ENCODE data around the gene ZYX. TPM values are rescaled to one million over a fixed set of nuclear protein-coding genes. Genes with fewer than 3 reads are reported as not detected.

ZYX gene
- total and polyA plus RNA-seq, 2 donors (not counting 1 experiment from before 2014, with no cell fraction given): 32.3 to 53.8 TPM

DNA sequence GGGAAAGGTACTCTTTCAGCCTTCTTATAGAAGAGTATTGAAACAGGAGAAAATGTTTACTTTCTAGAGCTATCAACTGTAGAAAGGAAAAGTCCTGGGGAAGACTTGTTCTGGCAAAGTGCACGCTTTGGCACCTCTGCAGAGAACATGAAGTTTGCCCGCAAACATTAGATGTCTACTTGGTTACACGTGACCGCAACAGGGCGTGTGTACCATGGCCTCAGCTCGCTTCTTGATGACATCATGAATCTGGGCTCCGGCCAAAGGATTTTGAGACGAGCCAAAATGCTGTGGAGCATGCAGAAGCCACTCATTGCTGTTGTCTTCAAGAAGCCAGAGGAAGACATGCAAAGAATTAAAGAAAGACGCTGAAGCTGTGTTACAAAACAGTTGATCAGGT lies 53.5 kb downstream of the ZYX start:
- no peak overlapping the region for H3K27ac ChIP-seq (ENCODE audit: low read length in 2 of 2)
- H3K9ac ChIP-seq (ENCODE audit: low read length): no peak overlapping the region
- Mint-ChIP-seq H3K27me3 (peaks cover 13% of the 10 kb centered on the region), H3K27ac (no peak overlapping the region), H3K9me3 (ENCODE audit: insufficient read depth) (no peaks in the 10 kb centered on the region), H3K4me3 (no peak overlapping the region), H3K4me1 (peaks cover 2% of the 10 kb centered on the region)
- no peak for ATAC-seq (ENCODE audit: low read depth)
- no peaks in the 10 kb centered on the region for H3K4me1 ChIP-seq (ENCODE audit: control insufficient read depth in 2 of 2, insufficient read depth in 2 of 2, low read length in 2 of 2)
- H3K79me2 ChIP-seq (ENCODE audit: control insufficient read depth, insufficient read depth, low read length): no peaks in the 10 kb centered on the region
- H2AFZ ChIP-seq (ENCODE audit: insufficient read depth, low read depth, low read length, poor library complexity, severe bottlenecking): no peak overlapping the region
- no peak overlapping the region for H3K4me2 ChIP-seq (replicated peaks; ENCODE audit: low read depth, low read length, poor library complexity, severe bottlenecking)
- intact Hi-C loops (cut with micrococcal nuclease): no loop called here
- DNase-seq: no peak
- 96% methylated on average over 9 of the region's 9 CpGs for WGBS (ENCODE audit: insufficient coverage)
- H4K20me1 ChIP-seq (ENCODE audit: control insufficient read depth, insufficient read depth, low read length, poor library complexity, severe bottlenecking): no peaks in the 10 kb centered on the region
- H3K9me3 ChIP-seq (ENCODE audit: control extremely low read depth in 1 of 3, control insufficient read depth in 2 of 3, insufficient read depth in 1 of 3, low read length in 2 of 3): no peaks in the 10 kb centered on the region
- ChIA-PET POLR2A (no interaction called here), CTCF (interaction anchor here (0.8 kb wide), 1 partner anchor 13 kb away, joined by 4 read pairs; no protein-coding TSS in a partner anchor)
- H3K27me3 ChIP-seq (replicated peaks in 1 of 4; ENCODE audit: control extremely low read depth in 1 of 4, control insufficient read depth in 3 of 4, insufficient read depth in 4 of 4, low read length in 3 of 4): peaks cover 0 to 5% (median 0%) of the 10 kb centered on the region in 4 experiments
- H3K36me3 ChIP-seq (replicated peaks in 1 of 2; ENCODE audit: control extremely low read depth in 1 of 2, control insufficient read depth in 1 of 2, extremely low read depth in 1 of 2, insufficient read depth in 2 of 2, low read length in 1 of 2): no peaks in the 10 kb centered on the region
- TF ChIP-seq, protein P1, sequence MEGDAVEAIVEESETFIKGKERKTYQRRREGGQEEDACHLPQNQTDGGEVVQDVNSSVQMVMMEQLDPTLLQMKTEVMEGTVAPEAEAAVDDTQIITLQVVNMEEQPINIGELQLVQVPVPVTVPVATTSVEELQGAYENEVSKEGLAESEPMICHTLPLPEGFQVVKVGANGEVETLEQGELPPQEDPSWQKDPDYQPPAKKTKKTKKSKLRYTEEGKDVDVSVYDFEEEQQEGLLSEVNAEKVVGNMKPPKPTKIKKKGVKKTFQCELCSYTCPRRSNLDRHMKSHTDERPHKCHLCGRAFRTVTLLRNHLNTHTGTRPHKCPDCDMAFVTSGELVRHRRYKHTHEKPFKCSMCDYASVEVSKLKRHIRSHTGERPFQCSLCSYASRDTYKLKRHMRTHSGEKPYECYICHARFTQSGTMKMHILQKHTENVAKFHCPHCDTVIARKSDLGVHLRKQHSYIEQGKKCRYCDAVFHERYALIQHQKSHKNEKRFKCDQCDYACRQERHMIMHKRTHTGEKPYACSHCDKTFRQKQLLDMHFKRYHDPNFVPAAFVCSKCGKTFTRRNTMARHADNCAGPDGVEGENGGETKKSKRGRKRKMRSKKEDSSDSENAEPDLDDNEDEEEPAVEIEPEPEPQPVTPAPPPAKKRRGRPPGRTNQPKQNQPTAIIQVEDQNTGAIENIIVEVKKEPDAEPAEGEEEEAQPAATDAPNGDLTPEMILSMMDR (IDR thresholded peaks at IDR 0.05): no peak
- TF ChIP-seq EZH2 (IDR thresholded peaks at IDR 0.05; ENCODE audit: borderline replicate concordance, insufficient read depth, low read depth, low read length, poor library complexity, severe bottlenecking): no peak
- H3K4me3 ChIP-seq (ENCODE audit: control extremely low read depth in 1 of 5, extremely low read depth in 1 of 5, insufficient read depth in 1 of 5, low read depth in 2 of 5, low read length in 4 of 5): no peak overlapping the region

DNA sequence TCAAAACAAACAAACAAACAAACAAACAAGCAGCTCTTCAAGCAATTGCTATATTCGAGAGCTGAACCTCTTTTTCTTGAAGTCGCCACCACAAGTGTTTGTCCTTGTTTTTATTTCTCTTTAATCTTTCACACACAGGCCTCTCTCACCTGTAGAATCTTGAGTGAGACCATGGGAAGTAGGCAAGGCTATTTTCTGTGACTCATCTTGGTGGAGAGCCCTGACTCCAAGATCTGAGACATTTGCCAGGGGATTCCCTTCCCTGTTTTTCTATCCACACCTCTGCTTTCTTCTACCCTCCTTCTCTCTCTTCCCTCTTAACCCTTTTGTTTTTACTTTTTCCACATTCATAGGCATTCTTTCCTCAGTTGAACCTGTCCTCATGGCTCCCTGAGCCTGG lies 54.1 kb downstream of the ZYX start:
- ATAC-seq (ENCODE audit: low read depth) (no peak), DNase-seq (no peak)
- H3K27ac Mint-ChIP-seq: no peak overlapping the region
- no peak overlapping the region for H3K4me3 Mint-ChIP-seq
- Histone ChIP-seq H3K4me3 (ENCODE audit: control extremely low read depth in 1 of 5, extremely low read depth in 1 of 5, insufficient read depth in 1 of 5, low read depth in 2 of 5, low read length in 4 of 5) (no peak overlapping the region), H3K27me3 (replicated peaks in 1 of 4; ENCODE audit: control extremely low read depth in 1 of 4, control insufficient read depth in 3 of 4, insufficient read depth in 4 of 4, low read length in 3 of 4) (peaks cover 0 to 5% (median 0%) of the 10 kb centered on the region in 4 experiments), H3K4me1 (ENCODE audit: control insufficient read depth in 2 of 2, insufficient read depth in 2 of 2, low read length in 2 of 2) (no peaks in the 10 kb centered on the region), H3K79me2 (ENCODE audit: control insufficient read depth, insufficient read depth, low read length) (no peaks in the 10 kb centered on the region), H3K9me3 (ENCODE audit: control extremely low read depth in 1 of 3, control insufficient read depth in 2 of 3, insufficient read depth in 1 of 3, low read length in 2 of 3) (no peaks in the 10 kb centered on the region), H3K9ac (ENCODE audit: low read length) (no peak overlapping the region), H4K20me1 (ENCODE audit: control insufficient read depth, insufficient read depth, low read length, poor library complexity, severe bottlenecking) (no peaks in the 10 kb centered on the region), H2AFZ (ENCODE audit: insufficient read depth, low read depth, low read length, poor library complexity, severe bottlenecking) (no peak overlapping the region), H3K36me3 (replicated peaks in 1 of 2; ENCODE audit: control extremely low read depth in 1 of 2, control insufficient read depth in 1 of 2, extremely low read depth in 1 of 2, insufficient read depth in 2 of 2, low read length in 1 of 2) (no peaks in the 10 kb centered on the region), H3K27ac (ENCODE audit: low read length in 2 of 2) (no peak overlapping the region), H3K4me2 (replicated peaks; ENCODE audit: low read depth, low read length, poor library complexity, severe bottlenecking) (no peak overlapping the region)
- H3K27me3 Mint-ChIP-seq: peaks cover 13% of the 10 kb centered on the region
- H3K9me3 Mint-ChIP-seq (ENCODE audit: insufficient read depth): no peaks in the 10 kb centered on the region
- TF ChIP-seq, protein P1 (IDR thresholded peaks at IDR 0.05): no peak
- no peak for TF ChIP-seq EZH2 (IDR thresholded peaks at IDR 0.05; ENCODE audit: borderline replicate concordance, insufficient read depth, low read depth, low read length, poor library complexity, severe bottlenecking)
- ChIA-PET CTCF (interaction anchor here (0.8 to 1.9 kb wide), 2 partner anchors 13 to 19 kb away, joined by 4 to 7 read pairs; no protein-coding TSS in a partner anchor), POLR2A (no interaction called here)
- intact Hi-C loops (cut with micrococcal nuclease): no loop called here
- no CpG with 5 or more reads among the region's 2 CpGs for WGBS (ENCODE audit: insufficient coverage)
- peaks cover 2% of the 10 kb centered on the region for H3K4me1 Mint-ChIP-seq
